BLaER1 treated with 17β-estradiol and CSF1 and Interleukin-3, amounts not matched to agents 10 nM and 100 nM (cell line): ENCODE data around the gene RHOJ.
"Not testable (repeated sequence)": the region's sequence is repeated elsewhere in the genome, so short reads cannot be mapped to it uniquely, and the experiment has no call there.

Experiments used
- H3K27ac ChIP-seq, 11 experiments: shearing (Covaris generic); formaldehyde crosslinking; 2 replicates each; pipeline ENCODE4 v1.8.1; 2022
- H3K27me3 ChIP-seq, 11 experiments: shearing (Covaris generic); formaldehyde crosslinking; 2 replicates each; pipeline ENCODE4 v1.8.1; 2022
- H3K36me3 ChIP-seq, 11 experiments: shearing (Covaris generic); formaldehyde crosslinking; 2 replicates each; pipeline ENCODE4 v1.8.1; 2022
- H3K4me1 ChIP-seq, 10 experiments: shearing (Covaris generic); formaldehyde crosslinking; 2 replicates each; pipeline ENCODE4 v1.8.1; 2022
- H3K4me2 ChIP-seq, 11 experiments: shearing (Covaris generic); formaldehyde crosslinking; 2 replicates each; pipeline ENCODE4 v1.8.1; 2022
- H3K4me3 ChIP-seq, 10 experiments: shearing (Covaris generic); formaldehyde crosslinking; 2 replicates each; pipeline ENCODE4 v1.8.1; 2022
- H3K9ac ChIP-seq, 11 experiments: shearing (Covaris generic); formaldehyde crosslinking; 2 replicates each; pipeline ENCODE4 v1.8.1; 2022
- H3K9me3 ChIP-seq, 11 experiments: shearing (Covaris generic); formaldehyde crosslinking; replicated peaks in 1 of 11; 2 replicates each; pipeline ENCODE4 v1.8.1; 2022
- H4K20me1 ChIP-seq, 11 experiments: shearing (Covaris generic); formaldehyde crosslinking; 2 replicates each; pipeline ENCODE4 v1.8.1; 2022
- Cebpa-rat ChIP-seq, 11 experiments: shearing (Covaris generic); IDR thresholded peaks; 2 replicates each; pipeline ENCODE4 v1.8.1; 2022

RHOJ gene

GRCh38 chr14:63300854-63301253 is 96.6 kb downstream of the RHOJ start:
- Histone ChIP-seq H3K36me3 (no peaks in the 10 kb centered on the region), H3K4me2 (no peak overlapping the region), H3K4me1 (peaks cover 17 to 30% (median 25%) of the 10 kb centered on the region in 10 experiments), H3K4me3 (no peak overlapping the region), H3K27me3 (no peaks in the 10 kb centered on the region), H3K27ac (no peak overlapping the region), H3K9me3 (no peaks in the 10 kb centered on the region), H4K20me1 (no peaks in the 10 kb centered on the region), H3K9ac (no peak overlapping the region)
- TF ChIP-seq Cebpa-rat (IDR thresholded peaks at IDR 0.05), result no peak

- no peak overlapping the region for H3K27ac ChIP-seq
- H3K4me3 ChIP-seq, result no peak overlapping the region
- H4K20me1 ChIP-seq, result no peaks in the 10 kb centered on the region
- H3K4me2 ChIP-seq, result no peak overlapping the region
- H3K27me3 ChIP-seq, result no peaks in the 10 kb centered on the region
- H3K9ac ChIP-seq, result no peak overlapping the region
- peaks cover 7 to 21% (median 13%) of the 10 kb centered on the region in 10 experiments; a peak in 19 of 20 replicates for H3K4me1 ChIP-seq
- no peaks in the 10 kb centered on the region for H3K9me3 ChIP-seq
- no peaks in the 10 kb centered on the region for H3K36me3 ChIP-seq
- no peak for TF ChIP-seq Cebpa-rat (IDR thresholded peaks at IDR 0.05)
These were observed 97.8 kb downstream of the RHOJ start for GRCh38 chr14:63301891-63302534.

DNA sequence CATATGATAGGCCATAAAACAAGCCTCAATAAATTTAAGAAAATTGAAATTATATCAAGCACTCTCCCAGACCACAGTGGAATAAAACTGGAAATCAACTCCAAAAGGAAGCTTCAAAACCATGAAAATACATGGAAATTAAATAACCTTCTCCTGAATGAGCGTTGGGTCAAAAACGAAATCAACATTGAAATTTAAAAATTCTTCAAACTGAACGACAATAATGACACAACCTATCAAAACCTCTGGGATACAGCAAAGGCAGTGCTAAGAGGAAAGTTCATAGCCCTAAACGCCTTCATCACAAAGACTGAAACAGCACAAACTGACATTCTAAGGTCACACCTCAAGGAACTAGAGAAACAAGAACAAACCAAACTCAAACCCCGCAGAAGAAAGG is 100.2 kb downstream of the RHOJ start:
- not testable (repeated sequence) for H3K4me3 ChIP-seq, H3K9ac ChIP-seq, H3K4me1 ChIP-seq, H3K36me3 ChIP-seq, H3K4me2 ChIP-seq, H3K9me3 ChIP-seq, H3K27ac ChIP-seq, H3K27me3 ChIP-seq, H4K20me1 ChIP-seq

GRCh38 chr14:63308723-63309317 is 104.6 kb downstream of the RHOJ start:
- Histone ChIP-seq H4K20me1 (no peaks in the 10 kb centered on the region), H3K9me3 (no peaks in the 10 kb centered on the region), H3K4me1 (no peaks in the 10 kb centered on the region), H3K4me3 (no peak overlapping the region), H3K27ac (no peak overlapping the region), H3K36me3 (no peaks in the 10 kb centered on the region), H3K9ac (no peak overlapping the region), H3K4me2 (no peak overlapping the region), H3K27me3 (no peaks in the 10 kb centered on the region)
- no peak for TF ChIP-seq Cebpa-rat (IDR thresholded peaks at IDR 0.05)

DNA sequence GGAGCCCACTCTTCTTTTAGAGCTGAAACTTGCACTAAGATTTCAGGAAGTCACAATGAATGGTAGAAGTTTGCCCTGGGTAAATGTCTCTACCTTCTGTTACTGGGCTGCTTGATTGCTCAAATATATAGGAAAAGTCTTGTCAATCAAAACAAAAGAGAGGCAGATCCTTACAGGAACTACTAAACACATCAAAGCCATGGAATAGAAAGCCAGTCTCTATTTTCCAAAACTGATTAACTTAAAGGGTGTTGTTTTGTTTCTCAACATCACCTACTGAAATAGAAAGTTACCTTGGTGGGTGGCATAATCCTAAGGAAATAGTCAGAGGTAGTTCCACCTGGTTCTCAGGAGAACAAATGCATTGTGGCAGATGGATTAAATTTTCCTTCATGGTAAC is 114.6 kb downstream of the RHOJ start, which contains the start of gene GPHB5:
GPHB5 (minus strand) TSS at position 101 of the 400 bp plus-strand sequence. CDS start 1,086 bp downstream, outside the sequence.
- no peak within 1 kb of the TSS for H3K9ac ChIP-seq
- no peaks in the 10 kb centered on the region for H3K27me3 ChIP-seq

DNA sequence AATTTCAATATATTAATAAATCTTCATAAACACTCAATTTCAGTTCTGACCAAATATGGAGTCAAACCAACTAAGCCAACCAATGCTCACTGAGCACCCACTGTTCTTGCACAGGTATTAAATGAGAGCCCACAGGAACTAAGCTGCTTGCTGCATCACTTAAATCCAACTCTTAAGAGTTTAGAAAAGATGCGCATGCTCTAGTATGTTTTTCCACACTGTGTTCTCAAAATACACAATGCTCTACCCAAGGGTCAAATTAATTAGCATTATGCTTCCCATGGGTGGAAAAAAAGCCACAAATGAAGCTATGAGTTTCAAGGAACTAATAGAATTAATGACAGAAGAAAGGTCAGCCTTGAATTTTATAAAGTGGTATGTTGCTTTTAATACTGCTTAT is 118.2 kb downstream of the RHOJ start:
- Histone ChIP-seq H3K36me3 (no peaks in the 10 kb centered on the region), H4K20me1 (no peaks in the 10 kb centered on the region), H3K27me3 (no peaks in the 10 kb centered on the region), H3K9ac (no peak overlapping the region), H3K4me3 (no peak overlapping the region), H3K4me2 (no peak overlapping the region), H3K9me3 (no peaks in the 10 kb centered on the region; a peak in 1 of 22 replicates), H3K4me1 (no peaks in the 10 kb centered on the region), H3K27ac (no peak overlapping the region)
- TF ChIP-seq Cebpa-rat (IDR thresholded peaks at IDR 0.05), result no peak

More for the DNA sequence above, 114.6 kb downstream of the RHOJ start, which contains the start of gene GPHB5:
- Histone ChIP-seq H3K4me2 (no peak within 1 kb of the TSS), H4K20me1 (no peaks in the 10 kb centered on the region), H3K4me1 (no peaks in the 10 kb centered on the region), H3K27ac (no peak within 1 kb of the TSS), H3K9me3 (no peaks in the 10 kb centered on the region; a peak in 1 of 22 replicates), H3K4me3 (no peak within 1 kb of the TSS), H3K36me3 (no peaks in the 10 kb centered on the region)
- no peak for TF ChIP-seq Cebpa-rat (IDR thresholded peaks at IDR 0.05)

DNA sequence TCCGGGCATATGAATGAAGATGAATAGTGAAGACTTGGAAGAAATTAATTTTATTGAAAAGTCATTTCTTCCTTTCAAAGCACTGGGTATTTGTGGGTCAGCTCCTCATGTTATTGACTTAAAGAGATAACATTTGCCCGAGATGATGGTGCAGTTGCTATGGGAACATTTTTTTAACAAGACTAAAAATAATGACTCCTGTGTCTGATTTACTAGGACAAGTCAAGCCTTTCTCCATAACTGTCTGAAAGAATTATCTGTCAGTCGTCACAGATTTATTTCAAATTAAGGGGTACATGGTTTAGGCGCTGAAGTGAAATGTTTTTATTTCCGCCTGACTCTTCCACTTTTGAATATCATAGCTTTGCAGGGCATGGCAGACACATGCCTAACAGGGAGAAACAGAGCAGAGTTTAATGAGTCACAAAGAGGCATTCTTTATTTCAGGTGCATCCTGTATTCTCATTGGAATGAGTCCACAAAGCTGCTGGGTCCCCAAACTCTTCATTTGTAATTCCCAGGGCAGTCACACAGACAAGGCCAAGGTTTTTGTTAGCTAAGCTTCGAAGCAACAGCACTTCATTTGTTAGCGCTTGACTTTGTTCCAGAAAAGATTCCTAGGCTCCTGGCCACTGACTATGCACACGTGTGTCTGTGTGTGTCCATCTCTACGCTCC is 118.8 kb downstream of the RHOJ start:
- Histone ChIP-seq H3K27me3 (no peaks in the 10 kb centered on the region), H3K4me2 (no peak overlapping the region), H4K20me1 (no peaks in the 10 kb centered on the region), H3K4me1 (no peaks in the 10 kb centered on the region), H3K4me3 (no peak overlapping the region), H3K9me3 (no peaks in the 10 kb centered on the region; a peak in 1 of 22 replicates), H3K36me3 (no peaks in the 10 kb centered on the region), H3K9ac (no peak overlapping the region), H3K27ac (no peak overlapping the region)
- no peak for TF ChIP-seq Cebpa-rat (IDR thresholded peaks at IDR 0.05)

DNA sequence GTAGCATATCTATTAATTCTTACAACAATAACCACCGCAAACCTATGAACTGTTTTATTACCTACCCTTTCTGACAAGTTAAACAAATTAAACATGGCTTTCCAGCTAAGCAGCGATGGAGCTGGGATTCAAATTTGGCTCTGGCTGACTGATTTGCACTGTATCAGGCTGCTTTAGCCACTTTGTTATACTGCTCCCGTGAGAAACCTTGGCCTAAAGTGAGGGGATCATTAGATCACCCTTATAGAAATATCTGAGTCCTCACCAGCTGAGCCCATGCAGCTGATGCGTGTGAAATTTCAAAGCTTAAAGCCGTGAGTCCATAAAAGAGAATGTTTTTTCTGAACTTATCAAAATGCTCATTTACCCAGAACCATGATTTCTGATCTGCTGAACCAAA is 122.6 kb downstream of the RHOJ start:
- Histone ChIP-seq H3K27ac (no peak overlapping the region), H3K4me2 (no peak overlapping the region), H3K36me3 (no peaks in the 10 kb centered on the region), H3K9ac (no peak overlapping the region), H3K27me3 (no peaks in the 10 kb centered on the region), H4K20me1 (no peaks in the 10 kb centered on the region), H3K4me3 (no peak overlapping the region), H3K4me1 (no peaks in the 10 kb centered on the region), H3K9me3 (peaks cover 0 to 12% (median under 1%) of the 10 kb centered on the region in 11 experiments; a peak in 7 of 22 replicates)
- no peak for TF ChIP-seq Cebpa-rat (IDR thresholded peaks at IDR 0.05)

DNA sequence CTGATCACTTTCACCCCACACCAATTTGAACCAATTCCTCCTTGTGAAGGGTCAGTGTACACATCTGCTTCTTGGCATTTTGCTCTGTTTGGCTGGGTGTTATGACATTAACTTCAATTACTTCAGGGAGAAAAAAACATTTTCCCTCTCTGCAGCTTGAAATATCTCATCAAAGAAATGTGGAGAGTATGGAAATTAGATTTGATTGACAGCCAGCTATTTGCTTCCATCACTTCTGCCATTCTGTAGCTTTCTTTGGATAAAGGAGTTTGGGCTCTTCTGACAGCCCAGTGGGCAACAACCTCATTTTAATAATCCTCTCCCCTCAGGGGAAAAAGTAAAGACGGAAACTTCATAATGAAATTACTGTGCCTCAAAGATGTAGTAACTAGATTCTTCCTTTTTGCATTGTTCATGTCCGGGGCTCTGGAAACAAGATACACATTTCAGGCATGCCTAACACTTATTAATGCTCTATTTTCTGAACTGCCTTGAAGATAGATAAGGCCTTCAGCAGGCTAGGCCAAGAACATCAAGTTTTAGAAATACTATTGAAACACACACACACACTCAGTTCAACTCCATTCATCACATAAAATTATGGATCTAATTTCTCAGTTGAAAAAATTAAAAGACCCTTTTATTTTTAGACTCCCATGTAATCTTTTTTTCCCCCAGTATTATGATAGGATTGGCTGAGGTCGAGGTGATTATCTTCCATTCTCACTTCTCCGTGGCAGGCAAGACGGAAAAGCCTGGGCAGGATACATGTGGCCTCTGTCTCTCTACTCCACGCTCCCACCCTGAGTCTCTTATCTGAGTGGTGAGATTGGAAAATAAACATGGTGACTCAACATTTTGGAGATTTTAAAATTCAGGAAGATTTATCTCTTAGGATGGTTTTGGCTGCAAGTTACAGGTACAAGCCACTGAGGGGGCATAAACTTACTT is 124.8 kb downstream of the RHOJ start:
- Histone ChIP-seq H3K27ac (no peak overlapping the region), H3K27me3 (no peaks in the 10 kb centered on the region), H3K4me2 (no peak overlapping the region), H3K4me3 (no peak overlapping the region), H4K20me1 (no peaks in the 10 kb centered on the region), H3K36me3 (no peaks in the 10 kb centered on the region), H3K9me3 (peaks cover 0 to 20% (median 8%) of the 10 kb centered on the region in 11 experiments; a peak in 11 of 22 replicates), H3K9ac (no peak overlapping the region), H3K4me1 (no peaks in the 10 kb centered on the region)
- no peak for TF ChIP-seq Cebpa-rat (IDR thresholded peaks at IDR 0.05)
